H9 (cell line): Measurements from ENCODE around the gene MEIOSIN. TPM values are rescaled to one million over a fixed set of nuclear protein-coding genes. Genes with fewer than 3 reads are reported as not detected.

ENCODE experiments used
- DNase-seq: peaks from one replicate; pipeline ENCODE4 v3.0.0-alpha.2; 2017
- H2AFZ ChIP-seq: one replicate; pipeline ENCODE4 v1.6.1; 2013; ENCODE audit warnings: mild to moderate bottlenecking, low read length, control low read depth, moderate library complexity
- H2AK5ac ChIP-seq: 2 replicates; pipeline ENCODE4 v1.6.1; 2013; ENCODE audit warnings: low read length, control low read depth, mixed read lengths; ENCODE audit not compliant: insufficient read length
- H2BK120ac ChIP-seq: one replicate; pipeline ENCODE4 v1.6.1; 2013; ENCODE audit warnings: low read depth, mild to moderate bottlenecking, low read length, control low read depth, inconsistent platforms; ENCODE audit not compliant: poor library complexity, severe bottlenecking
- H2BK12ac ChIP-seq: 2 replicates; pipeline ENCODE4 v1.6.1; 2013; ENCODE audit warnings: low read length, control low read depth, mixed read lengths, low read depth; ENCODE audit not compliant: insufficient read length
- H2BK15ac ChIP-seq: 2 replicates; pipeline ENCODE4 v1.6.1; 2013; ENCODE audit warnings: low read depth, low read length, control low read depth
- H2BK20ac ChIP-seq: one replicate; pipeline ENCODE4 v1.6.1; 2013; ENCODE audit warnings: low read depth, mild to moderate bottlenecking, low read length, control low read depth, inconsistent platforms; ENCODE audit not compliant: poor library complexity, severe bottlenecking
- H2BK5ac ChIP-seq: 2 replicates; pipeline ENCODE4 v1.6.1; 2013; ENCODE audit warnings: low read length, control low read depth, mixed read lengths; ENCODE audit not compliant: insufficient read length
- H3K14ac ChIP-seq: 2 replicates; pipeline ENCODE4 v1.6.1; 2013; ENCODE audit warnings: low read length, control low read depth; ENCODE audit not compliant: insufficient read depth
- H3K18ac ChIP-seq: 2 replicates; pipeline ENCODE4 v1.6.1; 2013; ENCODE audit warnings: low read depth, mild to moderate bottlenecking, mixed read lengths, low read length, control low read depth; ENCODE audit not compliant: insufficient read length
- H3K23ac ChIP-seq: 2 replicates; pipeline ENCODE4 v1.6.1; 2013; ENCODE audit warnings: low read length, control low read depth, mixed read lengths, low read depth; ENCODE audit not compliant: insufficient read length
- H3K23me2 ChIP-seq: 2 replicates; pipeline ENCODE4 v1.6.1; 2013; ENCODE audit warnings: low read depth, mild to moderate bottlenecking, mixed read lengths, low read length, control low read depth; ENCODE audit not compliant: insufficient read length, poor library complexity, severe bottlenecking
- H3K27ac ChIP-seq: 2 replicates; pipeline ENCODE4 v1.5.1; 2013; ENCODE audit warnings: low read length, control low read depth, mixed read lengths, low read depth; ENCODE audit not compliant: insufficient read length
- H3K27me3 ChIP-seq: 2 replicates; pipeline ENCODE4 v1.6.1; 2013; ENCODE audit warnings: low read length, control low read depth, inconsistent platforms; ENCODE audit not compliant: insufficient read depth
- H3K4ac ChIP-seq: 2 replicates; pipeline ENCODE4 v1.6.1; 2013; ENCODE audit warnings: low read depth, mild to moderate bottlenecking, control low read depth, inconsistent platforms, low read length, moderate library complexity
- H3K4me1 ChIP-seq: 2 replicates; pipeline ENCODE4 v1.6.1; 2013; ENCODE audit warnings: low read length, control low read depth, inconsistent platforms; ENCODE audit not compliant: insufficient read depth
- H3K4me2 ChIP-seq: 2 replicates; pipeline ENCODE4 v1.6.1; 2013; ENCODE audit warnings: low read length, control low read depth, mixed read lengths; ENCODE audit not compliant: insufficient read length, insufficient read depth
- H3K56ac ChIP-seq: 2 replicates; pipeline ENCODE4 v1.6.1; 2013; ENCODE audit warnings: low read depth, mild to moderate bottlenecking, mixed read lengths, low read length, control low read depth; ENCODE audit not compliant: insufficient read length
- H3K79me1 ChIP-seq: 2 replicates; pipeline ENCODE4 v1.6.1; 2013; ENCODE audit warnings: low read depth, mild to moderate bottlenecking, moderate library complexity, low read length, control low read depth, inconsistent platforms; ENCODE audit not compliant: insufficient read depth, poor library complexity, severe bottlenecking
- H3K79me2 ChIP-seq: 2 replicates; pipeline ENCODE4 v1.6.1; 2013; ENCODE audit warnings: low read length, control low read depth, inconsistent platforms; ENCODE audit not compliant: insufficient read depth
- H3K9ac ChIP-seq: 2 replicates; pipeline ENCODE4 v1.6.1; 2013; ENCODE audit warnings: low read length, control low read depth, mixed read lengths; ENCODE audit not compliant: insufficient read length; ENCODE audit errors: extremely low read depth
- H3K9me3 ChIP-seq: one replicate; pipeline ENCODE4 v1.6.1; 2013; ENCODE audit warnings: low read depth, low read length, inconsistent platforms; ENCODE audit not compliant: control insufficient read depth
- H3T11ph ChIP-seq: one replicate; pipeline ENCODE4 v1.6.1; 2013; ENCODE audit warnings: mild to moderate bottlenecking, low read length, control low read depth, inconsistent platforms
- H4K20me1 ChIP-seq: one replicate; pipeline ENCODE4 v1.6.1; 2013; ENCODE audit not compliant: control insufficient read depth, insufficient read length, insufficient read depth
- H4K5ac ChIP-seq: 2 replicates; pipeline ENCODE4 v1.6.1; 2013; ENCODE audit warnings: low read depth, mild to moderate bottlenecking, mixed read lengths, low read length, control low read depth; ENCODE audit not compliant: insufficient read length
- H4K8ac ChIP-seq: replicated peaks from 2 replicates; pipeline ENCODE4 v1.6.1; 2013; ENCODE audit warnings: low read length, control low read depth, mixed read lengths, low read depth; ENCODE audit not compliant: insufficient read length
- H4K91ac ChIP-seq: 2 replicates; pipeline ENCODE4 v1.6.1; 2013; ENCODE audit warnings: low read depth, mild to moderate bottlenecking, moderate library complexity, mixed read lengths, low read length, control low read depth; ENCODE audit not compliant: insufficient read length
- H3K27ac Mint-ChIP-seq, 3 experiments: 2 replicates in 2 of 3; 3 replicates in 1 of 3; pipeline ENCODE4 v1.8.0; 2020 to 2021; ENCODE audit warnings: mixed read lengths in 3 of 3, mild to moderate bottlenecking in 1 of 3, moderate library complexity in 1 of 3
- H3K27me3 Mint-ChIP-seq: 2 replicates; pipeline ENCODE4 v1.8.0; 2021; ENCODE audit warnings: low read depth, mild to moderate bottlenecking, moderate library complexity, mixed read lengths
- H3K36me3 Mint-ChIP-seq, 3 experiments: 2 replicates in 2 of 3; 3 replicates in 1 of 3; pipeline ENCODE4 v1.8.0; 2020 to 2021; ENCODE audit warnings: low read depth in 3 of 3, mixed read lengths in 3 of 3; ENCODE audit not compliant: insufficient read depth in 1 of 3
- H3K4me1 Mint-ChIP-seq, 2 experiments: 2 replicates each; pipeline ENCODE4 v1.8.0; 2020; ENCODE audit warnings: mixed read lengths in 2 of 2
- H3K4me3 Mint-ChIP-seq, 2 experiments: 2 replicates in 1 of 2; 3 replicates in 1 of 2; pipeline ENCODE4 v1.8.0; 2020 to 2021; ENCODE audit warnings: mild to moderate bottlenecking in 2 of 2, mixed read lengths in 2 of 2, moderate library complexity in 1 of 2
- H3K9me3 Mint-ChIP-seq, 2 experiments: 2 replicates in 1 of 2; 3 replicates in 1 of 2; pipeline ENCODE4 v1.8.0; 2020; ENCODE audit warnings: mild to moderate bottlenecking in 2 of 2, mixed read lengths in 2 of 2, moderate library complexity in 1 of 2
- WGBS: extraction: QIAGEN DNeasy Blood & Tissue Kit; methylation state at CpG from one replicate; pipeline ENCODE4 v1.1.7; 2013; ENCODE audit warnings: missing lambda C conversion rate, low lambda C conversion rate, mixed read lengths; ENCODE audit not compliant: insufficient read length; ENCODE audit errors: extremely low coverage; 5-methylcytosine and 5-hydroxymethylcytosine counted together
- total RNA-seq: library from RNA; stranded (reverse); gene quantifications from 2 replicates; pipeline ENCODE4 v1.2.1, GENCODE V29; 2021
- TF ChIP-seq, protein P1 (sequence below): fragments of 200-600 bp; sonication (generic); conservative IDR thresholded peaks from 3 replicates; pipeline ENCODE4 v1.8.0; 2021; ENCODE audit warnings: antibody characterized with exemption, mild to moderate bottlenecking

Gene MEIOSIN
- total RNA-seq, 1 experiment from 2014 or later: not detected

DNA sequence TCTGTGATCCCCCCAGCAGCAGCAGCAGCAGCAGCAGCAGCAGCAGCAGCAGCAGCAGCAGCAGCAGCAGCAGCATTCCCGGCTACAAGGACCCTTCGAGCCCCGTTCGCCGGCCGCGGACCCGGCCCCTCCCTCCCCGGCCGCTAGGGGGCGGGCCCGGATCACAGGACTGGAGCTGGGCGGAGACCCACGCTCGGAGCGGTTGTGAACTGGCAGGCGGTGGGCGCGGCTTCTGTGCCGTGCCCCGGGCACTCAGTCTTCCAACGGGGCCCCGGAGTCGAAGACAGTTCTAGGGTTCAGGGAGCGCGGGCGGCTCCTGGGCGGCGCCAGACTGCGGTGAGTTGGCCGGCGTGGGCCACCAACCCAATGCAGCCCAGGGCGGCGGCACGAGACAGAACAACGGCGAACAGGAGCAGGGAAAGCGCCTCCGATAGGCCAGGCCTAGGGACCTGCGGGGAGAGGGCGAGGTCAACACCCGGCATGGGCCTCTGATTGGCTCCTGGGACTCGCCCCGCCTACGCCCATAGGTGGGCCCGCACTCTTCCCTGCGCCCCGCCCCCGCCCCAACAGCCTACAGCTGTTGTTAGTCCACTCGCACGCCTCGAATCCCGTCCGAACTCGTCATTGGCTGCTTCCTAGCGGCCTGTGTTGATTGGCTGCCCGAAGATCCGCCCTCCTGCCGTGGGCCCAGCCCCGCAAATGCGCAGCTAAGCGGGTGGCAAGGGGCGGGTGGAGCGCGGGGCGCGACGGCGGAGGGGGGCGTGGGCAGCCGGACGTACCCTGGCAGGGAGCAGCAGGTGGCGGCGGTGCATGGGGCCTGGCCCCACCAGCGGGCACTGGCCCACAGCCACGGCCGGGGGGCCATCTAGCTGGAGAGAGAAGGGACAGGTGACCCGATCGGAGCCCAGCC lies 37.2 kb downstream of the MEIOSIN start:
- TF ChIP-seq, protein P1, sequence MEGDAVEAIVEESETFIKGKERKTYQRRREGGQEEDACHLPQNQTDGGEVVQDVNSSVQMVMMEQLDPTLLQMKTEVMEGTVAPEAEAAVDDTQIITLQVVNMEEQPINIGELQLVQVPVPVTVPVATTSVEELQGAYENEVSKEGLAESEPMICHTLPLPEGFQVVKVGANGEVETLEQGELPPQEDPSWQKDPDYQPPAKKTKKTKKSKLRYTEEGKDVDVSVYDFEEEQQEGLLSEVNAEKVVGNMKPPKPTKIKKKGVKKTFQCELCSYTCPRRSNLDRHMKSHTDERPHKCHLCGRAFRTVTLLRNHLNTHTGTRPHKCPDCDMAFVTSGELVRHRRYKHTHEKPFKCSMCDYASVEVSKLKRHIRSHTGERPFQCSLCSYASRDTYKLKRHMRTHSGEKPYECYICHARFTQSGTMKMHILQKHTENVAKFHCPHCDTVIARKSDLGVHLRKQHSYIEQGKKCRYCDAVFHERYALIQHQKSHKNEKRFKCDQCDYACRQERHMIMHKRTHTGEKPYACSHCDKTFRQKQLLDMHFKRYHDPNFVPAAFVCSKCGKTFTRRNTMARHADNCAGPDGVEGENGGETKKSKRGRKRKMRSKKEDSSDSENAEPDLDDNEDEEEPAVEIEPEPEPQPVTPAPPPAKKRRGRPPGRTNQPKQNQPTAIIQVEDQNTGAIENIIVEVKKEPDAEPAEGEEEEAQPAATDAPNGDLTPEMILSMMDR: peak; percentile 97
- peaks cover 3% of the 10 kb centered on the region; the same call in 1 of the 2 replicates for H3K4me1 ChIP-seq
- H2BK15ac ChIP-seq: no peak overlapping the region
- Mint-ChIP-seq H3K27me3 (peaks cover 3% of the 10 kb centered on the region), H3K4me1 (peaks cover 7 to 23% of the 10 kb centered on the region in 2 experiments), H3K36me3 (peaks cover 5 to 27% (median 15%) of the 10 kb centered on the region in 3 experiments), H3K27ac (peak overlapping the region; percentile 94 to 98 (median 96); a peak in 6 of 7 replicates), H3K9me3 (no peaks in the 10 kb centered on the region; a peak in 1 of 5 replicates), H3K4me3 (peak overlapping the region; percentile 82 to 93)
- H3K23me2 ChIP-seq: peaks cover 18% of the 10 kb centered on the region
- peak; percentile 99 for DNase-seq
- H4K5ac ChIP-seq: no peak overlapping the region
- WGBS: no CpG with 5 or more reads among the region's 79 CpGs
- H3K56ac ChIP-seq: no peak overlapping the region
- no peak overlapping the region for H3K27ac ChIP-seq
- H3K18ac ChIP-seq: peak overlapping the region; percentile 69
- H2BK12ac ChIP-seq: no peak overlapping the region
- no peaks in the 10 kb centered on the region for H3K9me3 ChIP-seq
- no peak overlapping the region for H4K8ac ChIP-seq
- peak overlapping the region; percentile 39 for H3K9ac ChIP-seq
- H3T11ph ChIP-seq: no peak overlapping the region
- H3K4ac ChIP-seq: no peak overlapping the region
- no peaks in the 10 kb centered on the region for H3K79me1 ChIP-seq
- no peak overlapping the region for H3K23ac ChIP-seq
- H2BK20ac ChIP-seq: no peak overlapping the region
- peak overlapping the region; percentile 59; the same call in 1 of the 2 replicates for H3K14ac ChIP-seq
- H3K4me2 ChIP-seq: peak overlapping the region; percentile 58
- H2AK5ac ChIP-seq: no peak overlapping the region
- no peaks in the 10 kb centered on the region for H3K79me2 ChIP-seq
- no peak overlapping the region for H2BK5ac ChIP-seq
- H2BK120ac ChIP-seq: no peak overlapping the region
- H4K20me1 ChIP-seq: no peaks in the 10 kb centered on the region
- H2AFZ ChIP-seq: no peak overlapping the region
- no peaks in the 10 kb centered on the region for H3K27me3 ChIP-seq
- no peak overlapping the region for H4K91ac ChIP-seq
